ENCODE results near the gene ACHE.
"Not testable (repeated sequence)": the region's sequence is repeated elsewhere in the genome, so short reads cannot be mapped to it uniquely, and the experiment has no call there.

ACHE gene

GRCh38 chr7:100895701-100895955 lies at the start of gene ACHE:
Gene ACHE, minus strand, starts transcription at chr7:100895888. Its CDS starts 1,656 bp downstream, at chr7:100894232.
- no peak for DNase-seq (ENCODE audit: low read depth in 2 of 2, low spot score in 1 of 2)

GRCh38 chr7:100944138-100944537 lies 48.5 kb upstream of the ACHE start:
- no peak for DNase-seq (ENCODE audit: low read depth in 2 of 2, low spot score in 1 of 2)

- DNase-seq (ENCODE audit: low read depth in 2 of 2, low spot score in 1 of 2) = no peak
These were observed 48.0 kb upstream of the ACHE start for GRCh38 chr7:100943693-100944092.

GRCh38 chr7:100942045-100942774 lies 46.5 kb upstream of the ACHE start:
- no peak for DNase-seq (ENCODE audit: low read depth in 2 of 2, low spot score in 1 of 2)

- not testable (repeated sequence) for DNase-seq (ENCODE audit: low read depth in 2 of 2, low spot score in 1 of 2)
These were observed 40.5 kb upstream of the ACHE start for GRCh38 chr7:100936167-100936566.

- not testable (repeated sequence) for DNase-seq (ENCODE audit: low read depth in 2 of 2, low spot score in 1 of 2)
These were observed 39.7 kb upstream of the ACHE start for GRCh38 chr7:100935381-100935780.

- no peak for DNase-seq (ENCODE audit: low read depth in 2 of 2, low spot score in 1 of 2)
These were observed 38.0 kb upstream of the ACHE start for GRCh38 chr7:100933734-100934133.

GRCh38 chr7:100929808-100930174 lies 34.1 kb upstream of the ACHE start:
- no peak for DNase-seq (ENCODE audit: low read depth in 2 of 2, low spot score in 1 of 2)

- DNase-seq (ENCODE audit: low read depth in 2 of 2, low spot score in 1 of 2) = not testable (repeated sequence)
These were observed 27.9 kb upstream of the ACHE start for GRCh38 chr7:100923616-100924015.

GRCh38 chr7:100921039-100921438 lies 25.4 kb upstream of the ACHE start:
- no peak for DNase-seq (ENCODE audit: low read depth in 2 of 2, low spot score in 1 of 2)

GRCh38 chr7:100919779-100920437 lies 24.2 kb upstream of the ACHE start:
- DNase-seq (ENCODE audit: low read depth in 2 of 2, low spot score in 1 of 2) = not testable (repeated sequence)

GRCh38 chr7:100919335-100919734 lies 23.6 kb upstream of the ACHE start:
- DNase-seq (ENCODE audit: low read depth in 2 of 2, low spot score in 1 of 2) = not testable (repeated sequence)

GRCh38 chr7:100914879-100915447 lies 19.3 kb upstream of the ACHE start:
- no peak for DNase-seq (ENCODE audit: low read depth in 2 of 2, low spot score in 1 of 2)

GRCh38 chr7:100914208-100914878 lies 18.7 kb upstream of the ACHE start:
- DNase-seq (ENCODE audit: low read depth in 2 of 2, low spot score in 1 of 2) = no peak

- no peak for DNase-seq (ENCODE audit: low read depth in 2 of 2, low spot score in 1 of 2)
These were observed 15.8 kb upstream of the ACHE start for GRCh38 chr7:100911484-100911883.

GRCh38 chr7:100910443-100910842 lies 14.8 kb upstream of the ACHE start:
- DNase-seq (ENCODE audit: low read depth in 2 of 2, low spot score in 1 of 2) = not testable (repeated sequence)

- DNase-seq (ENCODE audit: low read depth in 2 of 2, low spot score in 1 of 2) = no peak
These were observed 12.8 kb upstream of the ACHE start for GRCh38 chr7:100908512-100908911.

- DNase-seq (ENCODE audit: low read depth in 2 of 2, low spot score in 1 of 2) = no peak
These were observed 7.0 kb upstream of the ACHE start for GRCh38 chr7:100902638-100903037.

GRCh38 chr7:100901921-100902332 lies 6.2 kb upstream of the ACHE start:
- DNase-seq (ENCODE audit: low read depth in 2 of 2, low spot score in 1 of 2) = no peak

- no peak for DNase-seq (ENCODE audit: low read depth in 2 of 2, low spot score in 1 of 2)
These were observed 5.3 kb upstream of the ACHE start for GRCh38 chr7:100900978-100901377.

- DNase-seq (ENCODE audit: low read depth in 2 of 2, low spot score in 1 of 2) = no peak
These were observed 3.7 kb upstream of the ACHE start for GRCh38 chr7:100899432-100899831.
